Prostate gland (tissue), 2 donors: ENCODE results near the gene RNF220.
"Not testable (repeated sequence)": the region's sequence is repeated elsewhere in the genome, so short reads cannot be mapped to it uniquely, and the experiment has no call there.

ENCODE experiments used
- POLR2A ChIP-seq: fragments of 450-650 bp; IDR thresholded peaks from one replicate; pipeline ENCODE4 v1.6.1; 2016; ENCODE audit warnings: antibody characterized with exemption, mild to moderate bottlenecking
- TF ChIP-seq, protein P1 (sequence below), 4 experiments: fragments of 200-600 bp in 2 of 4; fragments of 450-650 bp in 2 of 4; sonication (generic) in 2 of 4; IDR thresholded peaks; 1 replicate in 3 of 4; 2 replicates in 1 of 4; pipeline ENCODE4 v1.5.1; 2016 to 2019; ENCODE audit warnings: antibody characterized with exemption in 4 of 4, mild to moderate bottlenecking in 2 of 4, moderate library complexity in 2 of 4

DNA sequence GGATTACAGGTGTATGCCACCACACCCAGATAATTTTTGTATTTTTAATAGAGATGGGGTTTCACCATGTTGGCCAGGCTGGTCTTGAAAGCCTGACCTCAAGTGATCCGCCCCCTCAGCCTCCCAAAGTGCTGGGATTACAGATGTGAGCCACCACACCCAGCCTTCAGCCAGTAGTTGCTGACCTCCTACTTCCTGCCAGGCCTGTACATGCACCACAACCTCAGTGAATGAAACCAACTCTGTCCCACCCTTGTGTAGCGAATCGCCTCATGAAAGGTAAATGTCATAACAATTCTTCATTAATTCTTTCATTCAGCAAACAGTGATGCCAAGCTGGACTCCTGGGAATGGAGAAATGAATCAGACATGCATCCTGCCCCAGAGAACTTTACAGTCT, 155.6 kb downstream of the RNF220 start:
- TF ChIP-seq POLR2A, result not testable (repeated sequence)
- TF ChIP-seq, protein P1, sequence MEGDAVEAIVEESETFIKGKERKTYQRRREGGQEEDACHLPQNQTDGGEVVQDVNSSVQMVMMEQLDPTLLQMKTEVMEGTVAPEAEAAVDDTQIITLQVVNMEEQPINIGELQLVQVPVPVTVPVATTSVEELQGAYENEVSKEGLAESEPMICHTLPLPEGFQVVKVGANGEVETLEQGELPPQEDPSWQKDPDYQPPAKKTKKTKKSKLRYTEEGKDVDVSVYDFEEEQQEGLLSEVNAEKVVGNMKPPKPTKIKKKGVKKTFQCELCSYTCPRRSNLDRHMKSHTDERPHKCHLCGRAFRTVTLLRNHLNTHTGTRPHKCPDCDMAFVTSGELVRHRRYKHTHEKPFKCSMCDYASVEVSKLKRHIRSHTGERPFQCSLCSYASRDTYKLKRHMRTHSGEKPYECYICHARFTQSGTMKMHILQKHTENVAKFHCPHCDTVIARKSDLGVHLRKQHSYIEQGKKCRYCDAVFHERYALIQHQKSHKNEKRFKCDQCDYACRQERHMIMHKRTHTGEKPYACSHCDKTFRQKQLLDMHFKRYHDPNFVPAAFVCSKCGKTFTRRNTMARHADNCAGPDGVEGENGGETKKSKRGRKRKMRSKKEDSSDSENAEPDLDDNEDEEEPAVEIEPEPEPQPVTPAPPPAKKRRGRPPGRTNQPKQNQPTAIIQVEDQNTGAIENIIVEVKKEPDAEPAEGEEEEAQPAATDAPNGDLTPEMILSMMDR (IDR thresholded peaks at IDR 0.05), result not testable (repeated sequence)
